H1 (cell line): ENCODE results near the gene WDCP. TPM values are rescaled to one million over a fixed set of nuclear protein-coding genes. Genes with fewer than 3 reads are reported as not detected.

Experiments used
- CTCF ChIA-PET: fragments of 300-600 bp; sonication (Branson Sonifier 250); formaldehyde crosslinking; loops from one replicate; lab custom pipeline; 2021; ENCODE audit not compliant: partially characterized antibody; lab: Charles Lee
- POLR2A ChIA-PET: fragments of 300-600 bp; sonication (Branson Sonifier 250); formaldehyde crosslinking; loops from one replicate; lab custom pipeline; 2021; ENCODE audit warnings: inconsistent platforms; ENCODE audit not compliant: partially characterized antibody; lab: Charles Lee
- DNase-seq, 2 experiments: peaks; one replicate each; pipeline versions ENCODE4 v3.0.0 to v3.0.0-alpha.2; 2010 to 2022; ENCODE audit warnings: low spot score in 2 of 2, low read depth in 1 of 2, mixed read lengths in 1 of 2
- FAIRE-seq: peaks from 2 replicates; lab custom pipeline; 2011; peaks lifted over from hg19 to GRCh38; lab: Jason Lieb, UNC
- H2AFZ ChIP-seq: 2 replicates; pipeline ENCODE4 v1.8.1; 2012; ENCODE audit warnings: low read length, inconsistent platforms
- H2AK5ac ChIP-seq: 2 replicates; pipeline ENCODE4 v1.6.1; 2013; ENCODE audit warnings: low read depth, low read length
- H2BK120ac ChIP-seq: replicated peaks from 2 replicates; pipeline ENCODE3; 2013; ENCODE audit warnings: low read depth, low read length, inconsistent platforms
- H2BK12ac ChIP-seq: 2 replicates; pipeline ENCODE4 v1.6.1; 2013; ENCODE audit warnings: low read depth, low read length
- H2BK15ac ChIP-seq: 2 replicates; pipeline ENCODE4 v1.6.1; 2013; ENCODE audit warnings: low read length
- H2BK20ac ChIP-seq: 2 replicates; pipeline ENCODE4 v1.6.1; 2013; ENCODE audit warnings: low read length
- H2BK5ac ChIP-seq: 2 replicates; pipeline ENCODE4 v1.6.1; 2013; ENCODE audit warnings: low read depth, low read length
- H3K14ac ChIP-seq: 2 replicates; pipeline ENCODE4 v1.6.1; 2013; ENCODE audit warnings: inconsistent platforms; ENCODE audit not compliant: insufficient read length
- H3K18ac ChIP-seq: 2 replicates; pipeline ENCODE4 v1.6.1; 2013; ENCODE audit warnings: low read length; ENCODE audit errors: extremely low read depth
- H3K23ac ChIP-seq: 2 replicates; pipeline ENCODE4 v1.6.1; 2013; ENCODE audit warnings: inconsistent platforms; ENCODE audit not compliant: insufficient read length
- H3K23me2 ChIP-seq: 2 replicates; pipeline ENCODE4 v1.6.1; 2013; ENCODE audit warnings: low read depth, low read length
- H3K27ac ChIP-seq: 2 replicates; pipeline ENCODE4 v1.6.1; 2011; ENCODE audit warnings: low read depth, low read length, inconsistent platforms
- H3K27me3 ChIP-seq, 4 experiments: replicated peaks in 1 of 4; 1 replicate in 1 of 4; 2 replicates in 3 of 4; pipeline versions ENCODE4 v1.6.1 to v1.8.1; 2011 to 2013; ENCODE audit warnings: low read length in 3 of 4, mild to moderate bottlenecking in 3 of 4, inconsistent platforms in 2 of 4, mixed read lengths in 2 of 4, moderate library complexity in 1 of 4; ENCODE audit not compliant: control insufficient read depth in 3 of 4, insufficient read depth in 3 of 4; ENCODE audit errors: extremely low read depth in 1 of 4
- H3K36me3 ChIP-seq, 4 experiments: 2 replicates each; pipeline versions ENCODE4 v1.6.1 to v1.8.1; 2011 to 2013; ENCODE audit warnings: mild to moderate bottlenecking in 4 of 4, low read length in 3 of 4, moderate library complexity in 2 of 4, control low read depth in 1 of 4, inconsistent platforms in 1 of 4; ENCODE audit not compliant: insufficient read depth in 4 of 4, control insufficient read depth in 2 of 4
- H3K4ac ChIP-seq: replicated peaks from 2 replicates; pipeline ENCODE3; 2013; ENCODE audit warnings: low read length, low read depth, mixed read lengths, inconsistent platforms; ENCODE audit not compliant: insufficient read length
- H3K4me1 ChIP-seq, 4 experiments: replicated peaks in 1 of 4; 1 replicate in 1 of 4; 2 replicates in 3 of 4; pipeline versions ENCODE4 v1.6.1 to v1.8.1; 2011 to 2013; ENCODE audit warnings: low read length in 3 of 4, inconsistent platforms in 2 of 4, mixed read lengths in 1 of 4; ENCODE audit not compliant: insufficient read depth in 4 of 4, control insufficient read depth in 3 of 4
- H3K4me2 ChIP-seq, 2 experiments: 2 replicates each; pipeline versions ENCODE4 v1.6.1 to v1.8.1; 2011 to 2013; ENCODE audit warnings: low read depth in 2 of 2, low read length in 2 of 2, control low read depth in 1 of 2, inconsistent platforms in 1 of 2, mild to moderate bottlenecking in 1 of 2; ENCODE audit not compliant: insufficient read depth in 1 of 2
- H3K4me3 ChIP-seq, 4 experiments: fragments of 200-600, 300-600 bp in 1 of 4; sonication (generic), shearing (Covaris generic), sonication (Bioruptor Twin) in 1 of 4; 2 replicates each; pipeline versions ENCODE4 v1.5.1 to v1.8.1; 2011 to 2016; ENCODE audit warnings: low read length in 4 of 4, low read depth in 3 of 4, control low read depth in 2 of 4, inconsistent platforms in 2 of 4, mild to moderate bottlenecking in 2 of 4, mixed read lengths in 1 of 4, moderate library complexity in 1 of 4; ENCODE audit not compliant: insufficient read depth in 2 of 4; ENCODE audit errors: extremely low read depth in 1 of 4
- H3K56ac ChIP-seq: replicated peaks from 2 replicates; pipeline ENCODE3; 2013; ENCODE audit warnings: low read depth, mild to moderate bottlenecking, mixed read lengths, low read length, inconsistent platforms; ENCODE audit not compliant: insufficient read length
- H3K79me1 ChIP-seq: 2 replicates; pipeline ENCODE4 v1.6.1; 2013; ENCODE audit warnings: low read depth, low read length, control low read depth
- H3K79me2 ChIP-seq, 2 experiments: 2 replicates each; pipeline versions ENCODE4 v1.6.1 to v1.8.1; 2012 to 2013; ENCODE audit warnings: low read length in 2 of 2, mild to moderate bottlenecking in 2 of 2, inconsistent platforms in 1 of 2; ENCODE audit not compliant: insufficient read depth in 2 of 2, control insufficient read depth in 1 of 2
- H3K9ac ChIP-seq, 4 experiments: replicated peaks in 1 of 4; 1 replicate in 1 of 4; 2 replicates in 3 of 4; pipeline versions ENCODE4 v1.6.1 to v1.8.1; 2011 to 2013; ENCODE audit warnings: low read depth in 3 of 4, low read length in 3 of 4, control low read depth in 2 of 4, mild to moderate bottlenecking in 2 of 4, moderate library complexity in 2 of 4, inconsistent platforms in 1 of 4; ENCODE audit errors: extremely low read depth in 1 of 4
- H3K9me3 ChIP-seq, 2 experiments: 2 replicates each; pipeline versions ENCODE4 v1.6.1 to v1.8.1; 2012 to 2013; ENCODE audit warnings: mild to moderate bottlenecking in 2 of 2, moderate library complexity in 2 of 2, control low read depth in 1 of 2, inconsistent platforms in 1 of 2, low read depth in 1 of 2, low read length in 1 of 2, mixed read lengths in 1 of 2; ENCODE audit not compliant: insufficient read depth in 2 of 2
- H4K20me1 ChIP-seq, 2 experiments: replicated peaks in 1 of 2; 2 replicates each; pipeline versions ENCODE3 to v1.8.1; 2011 to 2013; ENCODE audit warnings: inconsistent platforms in 2 of 2, low read length in 2 of 2, mild to moderate bottlenecking in 1 of 2; ENCODE audit not compliant: insufficient read depth in 2 of 2, control insufficient read depth in 1 of 2
- H4K5ac ChIP-seq: 2 replicates; pipeline ENCODE4 v1.6.1; 2013; ENCODE audit warnings: low read length, low read depth, mixed read lengths, inconsistent platforms; ENCODE audit not compliant: insufficient read length
- H4K8ac ChIP-seq: 2 replicates; pipeline ENCODE4 v1.8.0; 2013; ENCODE audit warnings: mild to moderate bottlenecking, moderate library complexity, low read length, inconsistent platforms; ENCODE audit not compliant: insufficient read depth; ENCODE audit errors: extremely low read depth
- H4K91ac ChIP-seq: replicated peaks from 2 replicates; pipeline ENCODE3; 2013; ENCODE audit warnings: low read length, mixed read lengths, inconsistent platforms; ENCODE audit not compliant: insufficient read length
- CTBP2 ChIP-seq: IDR thresholded peaks from 2 replicates; pipeline ENCODE4 v1.7.0; 2011; ENCODE audit warnings: borderline replicate concordance, mild to moderate bottlenecking, moderate library complexity, mixed read lengths, low read length; ENCODE audit not compliant: insufficient read depth, insufficient read length
- GTF2F1 ChIP-seq: IDR thresholded peaks from 2 replicates; pipeline ENCODE4 v1.6.1; 2012; ENCODE audit warnings: low read depth, low read length, improper control_type of control experiment, borderline replicate concordance
- HDAC2 ChIP-seq, 2 experiments: fragments of 300-600 bp in 1 of 2; sonication (generic) in 1 of 2; IDR thresholded peaks; 2 replicates each; pipeline ENCODE4 v1.6.1; 2011 to 2012; ENCODE audit warnings: low read depth in 2 of 2, low read length in 2 of 2, mild to moderate bottlenecking in 2 of 2, moderate library complexity in 2 of 2, borderline replicate concordance in 1 of 2, inconsistent platforms in 1 of 2
- KDM1A ChIP-seq: fragments of 200-600, 300-600 bp; sonication (generic); IDR thresholded peaks from 2 replicates; pipeline ENCODE4 v1.7.1; 2016; ENCODE audit warnings: mild to moderate bottlenecking, low read length, borderline replicate concordance
- WGBS, 2 experiments: shearing (Covaris generic) in 1 of 2; methylation state at CpG; one replicate each; pipeline versions ENCODE4 v1.1.6 to v1.1.7; 2013 to 2015; ENCODE audit warnings: low lambda C conversion rate in 2 of 2, mixed read lengths in 2 of 2, inconsistent platforms in 1 of 2, low coverage in 1 of 2, missing lambda C conversion rate in 1 of 2; ENCODE audit not compliant: insufficient replicate concordance in 2 of 2, insufficient coverage in 1 of 2, insufficient read length in 1 of 2; ENCODE audit errors: extremely low coverage in 1 of 2, missing lambda C conversion rate in 1 of 2; 5-methylcytosine and 5-hydroxymethylcytosine counted together
- polyA plus RNA-seq, 7 experiments: library from polyadenylated mRNA; depleted of rRNA in 3 of 7; stranded (reverse) in 5 of 7; unstranded in 2 of 7; fragments of >200 nt in 5 of 7; fragments of 200-250 nt in 2 of 7; gene quantifications; 1 replicate in 5 of 7; 2 replicates in 1 of 7; 4 replicates in 1 of 7; pipeline versions ENCODE4 v1.2.1 to v1.2.3, GENCODE V29; 2011 to 2013; ENCODE audit warnings: missing spikeins in 2 of 7, mixed read lengths in 2 of 7
- total RNA-seq: library from RNA; stranded (reverse); fragmentation: NEBNext Ultra II Directional; extraction: Animal tissue kit (Norgen Biotek cat#: 25700); gene quantifications from 2 replicates; pipeline ENCODE4 v1.2.1, GENCODE V29; 2021

The WDCP gene
- total and polyA plus RNA-seq, 2 of the 8 experiments (the other 6 are each of a cell fraction or from before 2014, with no cell fraction given): 19.2 to 40.1 TPM

DNA sequence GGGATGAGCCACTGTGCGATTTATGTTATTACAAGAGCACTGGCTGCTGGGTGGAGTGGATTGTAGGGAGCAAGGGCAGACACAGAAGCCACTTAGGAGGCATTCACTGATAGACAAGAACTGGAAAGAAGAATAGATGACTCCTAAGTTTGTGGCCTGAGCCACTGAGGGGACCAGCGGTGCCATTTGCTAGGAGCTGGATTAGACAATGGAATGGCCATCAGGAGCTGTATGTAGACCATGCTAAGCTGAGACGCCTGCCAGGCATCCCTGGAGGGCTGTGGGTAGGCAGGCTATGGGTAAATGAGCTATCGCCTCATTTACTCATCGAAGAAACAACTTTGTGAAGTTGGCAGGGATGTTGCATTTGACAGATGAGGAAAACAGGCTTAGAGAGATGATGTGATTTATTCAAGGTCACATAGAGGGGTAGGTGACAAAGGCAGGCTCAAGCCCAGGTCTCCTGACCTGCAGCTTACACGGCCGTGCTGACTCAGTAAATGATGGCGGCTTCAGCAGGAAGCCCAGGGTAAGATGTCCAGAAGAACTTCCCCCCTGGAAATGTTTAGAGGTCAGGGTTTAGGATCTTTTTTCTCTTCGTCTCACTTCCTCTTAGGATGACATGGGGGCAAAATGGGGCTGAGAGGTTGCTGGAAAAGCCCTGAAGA, 34.5 kb downstream of the WDCP start:
- CTCF ChIA-PET: interaction anchor here (0.6 to 1.6 kb wide), 5 partner anchors 11 to 786 kb away, joined by 3 to 7 read pairs (median 4); no protein-coding TSS in a partner anchor
- H3K23ac ChIP-seq: no peak overlapping the region
- 86% methylated on average over 9 of the region's 9 CpGs; no CpG with 5 or more reads in 1 of the 2 experiments for WGBS, 2 experiments

More for the DNA sequence above, 34.5 kb downstream of the WDCP start:
- no peak overlapping the region for H4K8ac ChIP-seq
- no peak overlapping the region for H2BK5ac ChIP-seq
- H3K4me1 ChIP-seq: peaks cover 0 to 34% (median 15%) of the 10 kb centered on the region in 4 experiments; a peak in 6 of 7 replicates
- H3K79me1 ChIP-seq: no peaks in the 10 kb centered on the region
- H3K23me2 ChIP-seq: peaks cover 4% of the 10 kb centered on the region; the same call in 1 of the 2 replicates
- H2BK120ac ChIP-seq: no peak overlapping the region
- H3K27me3 ChIP-seq: peaks cover 0 to 13% (median 6%) of the 10 kb centered on the region in 4 experiments; a peak in 3 of 7 replicates
- no peak overlapping the region for H2BK20ac ChIP-seq
- TF ChIP-seq HDAC2 (IDR thresholded peaks at IDR 0.05; ENCODE audit: borderline replicate concordance in 1 of 2, low read depth in 2 of 2, low read length in 2 of 2) (no peak), GTF2F1 (no peak), KDM1A (no peak), CTBP2 (no peak)
- TF ChIP-seq, all 59 proteins: peak for 0
- DNase-seq (no peak), FAIRE-seq (no peak)
- no peak overlapping the region for H4K91ac ChIP-seq
- H3K79me2 ChIP-seq: no peaks in the 10 kb centered on the region
- no peak overlapping the region for H2BK15ac ChIP-seq
- H3K9ac ChIP-seq: no peak overlapping the region
- no peak overlapping the region for H3K4me2 ChIP-seq
- no peaks in the 10 kb centered on the region for H4K20me1 ChIP-seq
- H3K27ac ChIP-seq: no peak overlapping the region
- no peak overlapping the region for H2AFZ ChIP-seq
- no peak overlapping the region for H3K56ac ChIP-seq
- no peaks in the 10 kb centered on the region for H3K36me3 ChIP-seq
- H3K4me3 ChIP-seq: no peak overlapping the region
- no peak overlapping the region for H4K5ac ChIP-seq
- H3K14ac ChIP-seq: no peak overlapping the region
- no peak overlapping the region for H2BK12ac ChIP-seq
- H3K18ac ChIP-seq: no peak overlapping the region
- POLR2A ChIA-PET: interaction anchor here (1.2 to 2.0 kb wide), 3 partner anchors 11 to 64 kb away, joined by 4 to 5 read pairs (median 4); partner anchors contain the start of genes SF3B6 and WDCP
- no peaks in the 10 kb centered on the region for H3K9me3 ChIP-seq
- H2AK5ac ChIP-seq: no peak overlapping the region
- H3K4ac ChIP-seq: no peak overlapping the region
